Ascending aorta (tissue), 2 donors: ENCODE measurements around the gene IER3. TPM values are rescaled to one million over a fixed set of nuclear protein-coding genes. Genes with fewer than 3 reads are reported as not detected.
"Not testable (repeated sequence)": the region's sequence is repeated elsewhere in the genome, so short reads cannot be mapped to it uniquely, and the experiment has no call there.

ENCODE experiments used
- DNase-seq, 2 donors: peaks; one replicate each; pipeline ENCODE4 v3.0.0-alpha.2; 2019; ENCODE audit warnings: low spot score in 2 of 2
- H3K27ac ChIP-seq, 2 donors: fragments of 200-600 bp; sonication (generic); one replicate each; pipeline ENCODE4 v1.5.1; 2016 to 2017; ENCODE audit warnings: mild to moderate bottlenecking in 1 of 2
- H3K27me3 ChIP-seq: fragments of 200-600 bp; sonication (generic); one replicate; pipeline ENCODE4 v1.5.1; 2017
- H3K36me3 ChIP-seq, 2 donors: fragments of 200-600 bp; sonication (generic); one replicate each; pipeline ENCODE4 v1.5.1; 2016
- H3K4me1 ChIP-seq, 2 donors: fragments of 200-600 bp; sonication (generic); one replicate each; pipeline ENCODE4 v1.5.1; 2016 to 2017; ENCODE audit warnings: mild to moderate bottlenecking in 1 of 2
- H3K4me3 ChIP-seq, 2 donors: fragments of 200-600 bp; sonication (generic); one replicate each; pipeline ENCODE4 v1.5.1; 2016 to 2017; ENCODE audit warnings: mild to moderate bottlenecking in 1 of 2
- H3K9me3 ChIP-seq, 2 donors: fragments of 200-600 bp; sonication (generic); one replicate each; pipeline ENCODE4 v1.5.1; 2016
- intact Hi-C: fragments of 100-400 bp; cut with DNase I; formaldehyde crosslinking; loops from one replicate; pipeline ENCODE4 v1.15.1; 2023
- total RNA-seq: library from RNA; depleted of rRNA; stranded (reverse); fragments of >200 nt; gene quantifications from one replicate; pipeline ENCODE4 v1.1.0, GENCODE V29; 2016
- TF ChIP-seq, protein P1 (sequence below), 3 experiments: fragments of 200-600 bp in 2 of 3; fragments of 450-650 bp in 1 of 3; sonication (generic) in 2 of 3; IDR thresholded peaks; one replicate each; pipeline ENCODE4 v1.5.1; 2016 to 2019; ENCODE audit warnings: antibody characterized with exemption in 3 of 3, mild to moderate bottlenecking in 1 of 3, moderate library complexity in 1 of 3

IER3 gene
- total RNA-seq, 1 donor from 2014 or later: 51.9 TPM

DNA sequence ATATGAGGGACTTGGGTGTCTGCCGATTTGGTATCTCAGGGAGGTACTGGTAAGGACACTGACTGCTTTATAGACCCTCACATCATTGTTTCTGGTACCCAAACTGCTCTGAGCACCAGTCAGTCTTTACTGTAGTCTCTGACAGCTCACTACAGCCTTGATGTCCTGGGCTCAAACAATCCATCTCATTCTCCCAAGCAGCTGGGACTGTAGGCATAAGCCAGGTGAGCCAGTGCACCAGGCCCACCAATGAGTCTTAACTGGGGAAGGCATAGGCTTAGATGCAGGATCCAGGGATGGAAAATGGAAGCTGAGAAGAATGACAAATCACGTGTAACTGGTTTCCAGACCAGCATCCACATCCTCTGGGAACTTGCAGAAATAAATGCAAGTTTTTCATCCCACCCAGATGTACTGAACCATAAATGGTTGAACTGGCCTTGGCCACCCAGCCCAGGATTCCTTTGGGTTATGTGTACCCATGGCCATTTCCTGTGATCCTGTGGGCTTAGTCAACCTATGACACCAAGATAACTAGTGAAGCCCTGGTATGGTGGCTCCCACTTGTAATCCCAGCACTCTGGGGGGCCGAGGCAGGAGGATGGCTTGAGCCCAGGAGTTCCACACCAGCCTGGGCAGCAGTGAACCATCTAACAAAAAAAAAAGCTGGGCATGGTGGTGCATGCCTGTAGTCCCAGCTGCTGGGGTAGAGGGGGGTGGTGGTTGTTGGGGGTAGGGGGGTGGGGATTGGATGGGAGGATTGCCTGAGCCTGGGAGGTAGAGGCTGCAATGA is 18.4 kb downstream of the IER3 start:
- no peaks in the 10 kb centered on the region for H3K27me3 ChIP-seq
- DNase-seq: no peak
- H3K9me3 ChIP-seq: no peaks in the 10 kb centered on the region
- no peak overlapping the region for H3K4me3 ChIP-seq
- peak overlapping the region; percentile 46 to 50 for H3K27ac ChIP-seq
- H3K36me3 ChIP-seq: peaks cover 60 to 84% of the 10 kb centered on the region in 2 donors
- TF ChIP-seq, protein P1, sequence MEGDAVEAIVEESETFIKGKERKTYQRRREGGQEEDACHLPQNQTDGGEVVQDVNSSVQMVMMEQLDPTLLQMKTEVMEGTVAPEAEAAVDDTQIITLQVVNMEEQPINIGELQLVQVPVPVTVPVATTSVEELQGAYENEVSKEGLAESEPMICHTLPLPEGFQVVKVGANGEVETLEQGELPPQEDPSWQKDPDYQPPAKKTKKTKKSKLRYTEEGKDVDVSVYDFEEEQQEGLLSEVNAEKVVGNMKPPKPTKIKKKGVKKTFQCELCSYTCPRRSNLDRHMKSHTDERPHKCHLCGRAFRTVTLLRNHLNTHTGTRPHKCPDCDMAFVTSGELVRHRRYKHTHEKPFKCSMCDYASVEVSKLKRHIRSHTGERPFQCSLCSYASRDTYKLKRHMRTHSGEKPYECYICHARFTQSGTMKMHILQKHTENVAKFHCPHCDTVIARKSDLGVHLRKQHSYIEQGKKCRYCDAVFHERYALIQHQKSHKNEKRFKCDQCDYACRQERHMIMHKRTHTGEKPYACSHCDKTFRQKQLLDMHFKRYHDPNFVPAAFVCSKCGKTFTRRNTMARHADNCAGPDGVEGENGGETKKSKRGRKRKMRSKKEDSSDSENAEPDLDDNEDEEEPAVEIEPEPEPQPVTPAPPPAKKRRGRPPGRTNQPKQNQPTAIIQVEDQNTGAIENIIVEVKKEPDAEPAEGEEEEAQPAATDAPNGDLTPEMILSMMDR (IDR thresholded peaks at IDR 0.05): no peak
- intact Hi-C loops: loop anchor here (10.0 kb wide), 1 partner anchor 241 kb away; the partner anchor contains the start of gene HLA-E
- peaks cover 0 to 38% of the 10 kb centered on the region in 2 donors for H3K4me1 ChIP-seq

DNA sequence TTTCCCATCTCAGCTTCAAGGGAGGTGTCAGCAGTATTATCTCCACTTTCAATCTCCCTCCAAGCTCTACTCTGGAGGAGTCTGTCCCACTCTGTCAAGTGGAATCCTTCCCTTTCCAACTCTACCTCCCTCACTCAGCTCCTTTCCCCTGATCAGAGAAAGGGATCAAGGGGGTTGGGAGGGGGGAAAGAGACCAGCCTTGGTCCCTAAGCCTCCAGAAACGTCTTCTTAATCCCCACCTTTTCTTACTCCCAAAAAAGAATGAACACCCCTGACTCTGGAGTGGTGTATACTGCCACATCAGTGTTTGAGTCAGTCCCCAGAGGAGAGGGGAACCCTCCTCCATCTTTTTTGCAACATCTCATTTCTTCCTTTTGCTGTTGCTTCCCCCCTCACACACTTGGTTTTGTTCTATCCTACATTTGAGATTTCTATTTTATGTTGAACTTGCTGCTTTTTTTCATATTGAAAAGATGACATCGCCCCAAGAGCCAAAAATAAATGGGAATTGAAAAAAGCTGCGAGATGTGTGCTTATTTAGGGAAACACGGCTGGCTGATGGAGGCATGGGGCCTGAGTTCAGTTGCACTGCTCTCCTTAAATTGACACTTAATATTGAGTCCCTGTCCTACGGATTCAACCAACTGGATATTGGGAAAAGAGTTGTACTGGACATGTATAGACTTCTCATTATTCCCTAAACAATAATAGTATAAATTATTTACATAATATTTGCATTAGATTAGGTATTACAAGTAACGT is 19.3 kb downstream of the IER3 start:
- H3K9me3 ChIP-seq: no peaks in the 10 kb centered on the region
- no peak overlapping the region for H3K4me3 ChIP-seq
- peaks cover 0 to 33% of the 10 kb centered on the region in 2 donors for H3K4me1 ChIP-seq
- peaks cover 51 to 76% of the 10 kb centered on the region in 2 donors for H3K36me3 ChIP-seq
- TF ChIP-seq, protein P1 (IDR thresholded peaks at IDR 0.05): no peak
- DNase-seq: no peak
- H3K27me3 ChIP-seq: no peaks in the 10 kb centered on the region
- intact Hi-C loops: loop anchor here (5.0 to 10.0 kb wide), 2 partner anchors 152 to 240 kb away; partner anchors contain the start of gene HLA-E
- H3K27ac ChIP-seq: peak overlapping the region; percentile 46 to 50

DNA sequence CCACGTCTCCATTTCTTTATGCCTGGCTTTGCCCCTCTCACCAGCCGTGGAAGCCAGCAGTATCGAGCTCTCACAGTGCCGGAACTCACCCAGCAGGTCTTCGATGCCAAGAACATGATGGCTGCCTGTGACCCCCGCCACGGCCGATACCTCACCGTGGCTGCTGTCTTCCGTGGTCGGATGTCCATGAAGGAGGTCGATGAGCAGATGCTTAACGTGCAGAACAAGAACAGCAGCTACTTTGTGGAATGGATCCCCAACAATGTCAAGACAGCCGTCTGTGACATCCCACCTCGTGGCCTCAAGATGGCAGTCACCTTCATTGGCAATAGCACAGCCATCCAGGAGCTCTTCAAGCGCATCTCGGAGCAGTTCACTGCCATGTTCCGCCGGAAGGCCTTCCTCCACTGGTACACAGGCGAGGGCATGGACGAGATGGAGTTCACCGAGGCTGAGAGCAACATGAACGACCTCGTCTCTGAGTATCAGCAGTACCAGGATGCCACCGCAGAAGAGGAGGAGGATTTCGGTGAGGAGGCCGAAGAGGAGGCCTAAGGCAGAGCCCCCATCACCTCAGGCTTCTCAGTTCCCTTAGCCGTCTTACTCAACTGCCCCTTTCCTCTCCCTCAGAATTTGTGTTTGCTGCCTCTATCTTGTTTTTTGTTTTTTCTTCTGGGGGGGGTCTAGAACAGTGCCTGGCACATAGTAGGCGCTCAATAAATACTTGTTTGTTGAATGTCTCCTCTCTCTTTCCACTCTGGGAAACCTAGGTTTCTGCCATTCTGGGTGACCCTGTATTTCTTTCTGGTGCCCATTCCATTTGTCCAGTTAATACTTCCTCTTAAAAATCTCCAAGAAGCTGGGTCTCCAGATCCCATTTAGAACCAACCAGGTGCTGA is 20.3 kb downstream of the IER3 start:
- not testable (repeated sequence) for DNase-seq, H3K4me3 ChIP-seq, H3K9me3 ChIP-seq, H3K27me3 ChIP-seq
- Histone ChIP-seq H3K36me3 (peaks cover 43 to 66% of the 10 kb centered on the region in 2 donors), H3K27ac (peak overlapping the region; percentile 46 to 50), H3K4me1 (peaks cover 0 to 38% of the 10 kb centered on the region in 2 donors)
- intact Hi-C loops: loop anchor here (5.0 to 10.0 kb wide), 2 partner anchors 153 to 239 kb away; partner anchors contain the start of gene HLA-E

- intact Hi-C loops: loop anchor here (5.0 to 10.0 kb wide), 2 partner anchors 154 to 238 kb away; partner anchors contain the start of gene HLA-E
- Histone ChIP-seq H3K4me1 (peaks cover 0 to 43% of the 10 kb centered on the region in 2 donors), H3K27ac (peak overlapping the region; percentile 46 to 50), H3K36me3 (peaks cover 36 to 58% of the 10 kb centered on the region in 2 donors)
- DNase-seq, H3K4me3 ChIP-seq, H3K27me3 ChIP-seq, H3K9me3 ChIP-seq: not testable (repeated sequence)
Measured at GRCh38 chr6:30723159-30723842, 21.0 kb downstream of the IER3 start.

DNA sequence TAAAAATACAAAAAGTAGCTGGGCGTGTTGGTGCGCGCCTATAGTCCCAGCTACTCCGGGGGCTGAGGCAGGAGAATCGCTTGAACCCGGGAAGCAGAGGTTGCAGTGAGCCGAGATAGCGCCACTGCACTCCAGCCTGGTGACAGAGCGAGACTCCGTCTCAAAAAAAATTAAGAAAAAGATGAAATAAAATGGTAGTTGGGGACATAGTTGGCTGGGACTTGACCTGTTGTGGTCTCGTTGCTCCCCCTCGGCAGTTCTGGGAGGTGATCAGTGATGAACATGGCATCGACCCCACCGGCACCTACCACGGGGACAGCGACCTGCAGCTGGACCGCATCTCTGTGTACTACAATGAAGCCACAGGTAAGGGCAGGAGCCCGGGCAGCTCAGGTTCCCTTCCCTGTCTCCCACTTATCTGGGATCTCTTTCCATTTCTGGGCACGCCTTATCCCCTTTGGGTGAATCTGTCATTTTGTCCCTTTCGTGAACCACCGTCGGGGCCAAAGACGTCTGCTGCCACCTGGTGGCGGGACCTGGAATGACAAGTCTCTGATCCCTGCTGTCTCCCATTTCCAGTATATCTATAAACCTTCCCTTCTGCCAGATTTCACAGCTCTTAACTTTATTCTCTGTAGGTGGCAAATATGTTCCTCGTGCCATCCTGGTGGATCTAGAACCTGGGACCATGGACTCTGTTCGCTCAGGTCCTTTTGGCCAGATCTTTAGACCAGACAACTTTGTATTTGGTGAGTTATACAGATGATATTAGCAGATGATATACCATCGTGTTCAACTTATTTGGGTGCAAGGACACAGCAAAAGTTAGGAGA is 21.9 kb downstream of the IER3 start:
- intact Hi-C loops: loop anchor here (1.0 to 10.0 kb wide), 3 partner anchors 43 to 238 kb away; partner anchors contain the start of gene HLA-E
- Histone ChIP-seq H3K27me3 (no peaks in the 10 kb centered on the region), H3K9me3 (no peaks in the 10 kb centered on the region), H3K27ac (peak overlapping the region; percentile 83 to 87), H3K4me1 (peaks cover 0 to 49% of the 10 kb centered on the region in 2 donors), H3K4me3 (peak overlapping the region; percentile 73 to 89), H3K36me3 (peaks cover 29 to 50% of the 10 kb centered on the region in 2 donors)
- peak in 1 of 2 donors; percentile 93 for DNase-seq
- TF ChIP-seq, protein P1 (IDR thresholded peaks at IDR 0.05): peak; percentile 94 to 95 (median 94)

- not testable (repeated sequence) for H3K27me3 ChIP-seq, H3K9me3 ChIP-seq
- intact Hi-C loops: loop anchor here (1.0 to 10.0 kb wide), 3 partner anchors 43 to 237 kb away; partner anchors contain the start of gene HLA-E
- peak in 1 of 2 donors; percentile 81 for DNase-seq
- Histone ChIP-seq H3K27ac (peak overlapping the region; percentile 83 to 87), H3K36me3 (peaks cover 25 to 45% of the 10 kb centered on the region in 2 donors), H3K4me3 (peak overlapping the region; percentile 73 to 89), H3K4me1 (peaks cover 0 to 49% of the 10 kb centered on the region in 2 donors)
Measured at GRCh38 chr6:30722025-30722279, 22.4 kb downstream of the IER3 start.
